ENCODE data around the gene NIM1K. TPM values are rescaled to one million over a fixed set of nuclear protein-coding genes. Genes with fewer than 3 reads are reported as not detected.

NIM1K gene
- total RNA-seq, 3 donors from 2014 or later (not counting 1 experiment from before 2014, with no cell fraction given): 0.28 to 0.40 (median 0.36) TPM

DNA sequence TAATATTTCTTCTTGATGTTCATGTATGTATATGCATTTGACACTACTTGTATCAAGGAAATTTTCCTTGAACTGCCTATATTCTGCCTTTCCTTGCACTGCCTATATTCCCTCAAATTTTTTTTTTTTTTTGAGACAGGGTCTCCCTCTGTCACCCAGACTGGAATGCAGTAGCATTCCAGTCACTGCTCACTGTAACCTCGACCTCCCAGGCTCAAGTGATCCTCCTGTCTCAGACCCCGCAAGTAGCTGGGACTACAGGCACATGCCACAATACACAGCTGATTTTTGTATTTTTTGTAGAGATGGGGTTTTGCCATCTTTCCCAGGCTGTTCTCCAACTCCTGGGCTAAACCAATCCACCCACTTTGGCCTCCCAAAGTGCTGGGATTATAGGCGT lies 117.1 kb downstream of the NIM1K start:
- no peak overlapping the region for H3K27ac Mint-ChIP-seq
- H3K4me3 ChIP-seq (ENCODE audit: low read length): no peak overlapping the region
- ATAC-seq (no peak), DNase-seq (no peak)
- H3K4me3 Mint-ChIP-seq: no peak overlapping the region
- H3K36me3 ChIP-seq (ENCODE audit: control insufficient read depth, insufficient read depth, low read length): no peaks in the 10 kb centered on the region
- TF ChIP-seq, protein P1, sequence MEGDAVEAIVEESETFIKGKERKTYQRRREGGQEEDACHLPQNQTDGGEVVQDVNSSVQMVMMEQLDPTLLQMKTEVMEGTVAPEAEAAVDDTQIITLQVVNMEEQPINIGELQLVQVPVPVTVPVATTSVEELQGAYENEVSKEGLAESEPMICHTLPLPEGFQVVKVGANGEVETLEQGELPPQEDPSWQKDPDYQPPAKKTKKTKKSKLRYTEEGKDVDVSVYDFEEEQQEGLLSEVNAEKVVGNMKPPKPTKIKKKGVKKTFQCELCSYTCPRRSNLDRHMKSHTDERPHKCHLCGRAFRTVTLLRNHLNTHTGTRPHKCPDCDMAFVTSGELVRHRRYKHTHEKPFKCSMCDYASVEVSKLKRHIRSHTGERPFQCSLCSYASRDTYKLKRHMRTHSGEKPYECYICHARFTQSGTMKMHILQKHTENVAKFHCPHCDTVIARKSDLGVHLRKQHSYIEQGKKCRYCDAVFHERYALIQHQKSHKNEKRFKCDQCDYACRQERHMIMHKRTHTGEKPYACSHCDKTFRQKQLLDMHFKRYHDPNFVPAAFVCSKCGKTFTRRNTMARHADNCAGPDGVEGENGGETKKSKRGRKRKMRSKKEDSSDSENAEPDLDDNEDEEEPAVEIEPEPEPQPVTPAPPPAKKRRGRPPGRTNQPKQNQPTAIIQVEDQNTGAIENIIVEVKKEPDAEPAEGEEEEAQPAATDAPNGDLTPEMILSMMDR (IDR thresholded peaks at IDR 0.05): no peak
- no peaks in the 10 kb centered on the region for H3K27me3 ChIP-seq (ENCODE audit: control insufficient read depth, insufficient read depth, low read length)
- peaks cover 22% of the 10 kb centered on the region for H3K4me1 ChIP-seq (ENCODE audit: control insufficient read depth, insufficient read depth, low read length)
- intact Hi-C loops (cut with micrococcal nuclease): no loop called here
- H3K4me1 Mint-ChIP-seq: peaks cover 46 to 50% of the 10 kb centered on the region in 2 donors
- no peak overlapping the region for H3K27ac ChIP-seq (ENCODE audit: low read length)
- H3K9me3 ChIP-seq (ENCODE audit: control insufficient read depth, insufficient read depth, low read length): no peaks in the 10 kb centered on the region
- H3K27me3 Mint-ChIP-seq (ENCODE audit: low read depth in 2 of 2): peaks cover 0 to 3% of the 10 kb centered on the region in 2 donors
- WGBS (ENCODE audit: insufficient coverage): 97% methylated on average over 3 of the region's 3 CpGs
- no peaks in the 10 kb centered on the region for H3K9me3 Mint-ChIP-seq
- H3K36me3 Mint-ChIP-seq: no peaks in the 10 kb centered on the region

DNA sequence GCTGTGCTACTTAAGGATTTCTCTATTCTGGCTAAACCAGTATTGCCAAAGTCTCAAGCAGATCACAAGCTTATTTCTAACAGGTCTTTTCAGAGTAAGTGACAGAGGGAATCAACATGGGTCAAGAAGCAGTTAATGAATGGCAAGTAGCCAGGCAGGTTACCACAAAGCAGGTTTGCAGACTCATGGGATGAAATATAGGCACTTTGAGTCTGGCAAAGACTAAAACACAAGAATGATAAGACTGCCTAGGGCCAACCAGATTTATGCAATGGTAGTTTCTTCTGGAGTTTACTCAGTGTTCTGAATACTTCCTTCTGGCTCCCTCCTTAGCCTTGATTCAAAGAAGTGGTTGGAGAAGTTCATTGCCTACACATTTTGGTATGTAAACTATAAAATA lies 117.6 kb downstream of the NIM1K start:
- Mint-ChIP-seq H3K36me3 (no peaks in the 10 kb centered on the region), H3K4me1 (peaks cover 43 to 46% of the 10 kb centered on the region in 2 donors), H3K27ac (no peak overlapping the region), H3K9me3 (no peaks in the 10 kb centered on the region), H3K27me3 (ENCODE audit: low read depth in 2 of 2) (peaks cover 0 to 3% of the 10 kb centered on the region in 2 donors), H3K4me3 (no peak overlapping the region)
- Histone ChIP-seq H3K36me3 (ENCODE audit: control insufficient read depth, insufficient read depth, low read length) (no peaks in the 10 kb centered on the region), H3K9me3 (ENCODE audit: control insufficient read depth, insufficient read depth, low read length) (no peaks in the 10 kb centered on the region), H3K4me1 (ENCODE audit: control insufficient read depth, insufficient read depth, low read length) (peaks cover 23% of the 10 kb centered on the region), H3K27ac (ENCODE audit: low read length) (no peak overlapping the region), H3K27me3 (ENCODE audit: control insufficient read depth, insufficient read depth, low read length) (no peaks in the 10 kb centered on the region), H3K4me3 (ENCODE audit: low read length) (no peak overlapping the region)
- no peak for ATAC-seq
- intact Hi-C loops (cut with micrococcal nuclease): loop anchor here (5.0 kb wide), 2 partner anchors 78 to 402 kb away; no protein-coding TSS in a partner anchor
- TF ChIP-seq, protein P1 (IDR thresholded peaks at IDR 0.05): no peak
- DNase-seq: no peak

- Mint-ChIP-seq H3K9me3 (no peaks in the 10 kb centered on the region), H3K4me3 (peak overlapping the region; percentile 94), H3K4me1 (peaks cover 37 to 43% of the 10 kb centered on the region in 2 donors), H3K27ac (peak overlapping the region; percentile 98 to 99), H3K27me3 (ENCODE audit: low read depth in 2 of 2) (peaks cover 0 to 3% of the 10 kb centered on the region in 2 donors), H3K36me3 (no peaks in the 10 kb centered on the region)
- Histone ChIP-seq H3K4me3 (ENCODE audit: low read length) (peak overlapping the region; percentile 82), H3K4me1 (ENCODE audit: control insufficient read depth, insufficient read depth, low read length) (peaks cover 17% of the 10 kb centered on the region), H3K27me3 (ENCODE audit: control insufficient read depth, insufficient read depth, low read length) (no peaks in the 10 kb centered on the region), H3K36me3 (ENCODE audit: control insufficient read depth, insufficient read depth, low read length) (no peaks in the 10 kb centered on the region), H3K9me3 (ENCODE audit: control insufficient read depth, insufficient read depth, low read length) (no peaks in the 10 kb centered on the region), H3K27ac (ENCODE audit: low read length) (peak overlapping the region; percentile 97)
- ATAC-seq (no peak), DNase-seq (peak in 1 of 2 donors; percentile 14)
- TF ChIP-seq, protein P1 (IDR thresholded peaks at IDR 0.05): no peak
- intact Hi-C loops (cut with micrococcal nuclease): loop anchor here (2.0 to 5.0 kb wide), 5 partner anchors 75 to 405 kb away; no protein-coding TSS in a partner anchor
- WGBS (ENCODE audit: insufficient coverage): 58% methylated on average over 5 of the region's 6 CpGs
Measured at GRCh38 chr5:43312076-43312661, 120.1 kb downstream of the NIM1K start.

- H3K4me3 ChIP-seq (ENCODE audit: low read length): peak overlapping the region; percentile 82
- DNase-seq (no peak), ATAC-seq (peak in 2 of 3 donors; percentile 0 to 2)
- TF ChIP-seq, protein P1 (IDR thresholded peaks at IDR 0.05): no peak
- intact Hi-C loops (cut with micrococcal nuclease): loop anchor here (1.0 to 5.0 kb wide), 10 partner anchors 75 to 405 kb away; partner anchors contain the start of genes C5orf34 and TMEM267
- peaks cover 0 to 3% of the 10 kb centered on the region in 2 donors for H3K27me3 Mint-ChIP-seq (ENCODE audit: low read depth in 2 of 2)
- 2% methylated on average over 9 of the region's 9 CpGs for WGBS (ENCODE audit: insufficient coverage)
- peaks cover 37 to 42% of the 10 kb centered on the region in 2 donors for H3K4me1 Mint-ChIP-seq
- H3K4me3 Mint-ChIP-seq: peak overlapping the region; percentile 94
- no peaks in the 10 kb centered on the region for H3K27me3 ChIP-seq (ENCODE audit: control insufficient read depth, insufficient read depth, low read length)
- H3K4me1 ChIP-seq (ENCODE audit: control insufficient read depth, insufficient read depth, low read length): peaks cover 17% of the 10 kb centered on the region
- H3K27ac Mint-ChIP-seq: peak overlapping the region; percentile 98 to 99
- H3K9me3 Mint-ChIP-seq: no peaks in the 10 kb centered on the region
- H3K9me3 ChIP-seq (ENCODE audit: control insufficient read depth, insufficient read depth, low read length): no peaks in the 10 kb centered on the region
- no peaks in the 10 kb centered on the region for H3K36me3 Mint-ChIP-seq
- H3K36me3 ChIP-seq (ENCODE audit: control insufficient read depth, insufficient read depth, low read length): no peaks in the 10 kb centered on the region
- H3K27ac ChIP-seq (ENCODE audit: low read length): peak overlapping the region; percentile 97
Measured at GRCh38 chr5:43312699-43313034, 120.6 kb downstream of the NIM1K start.

Data from natural killer cell (primary cell).